Thoracic aorta (tissue), 2 donors: ENCODE measurements around the gene HBEGF. TPM values are rescaled to one million over a fixed set of nuclear protein-coding genes. Genes with fewer than 3 reads are reported as not detected.

Experiments
- ATAC-seq: fragments of 150-250 bp; one replicate; pipeline ENCODE4 v1.8.0; 2017; ENCODE audit warnings: low read depth; ENCODE audit not compliant: insufficient number of reproducible peaks, low FRiP score
- DNase-seq: peaks from one replicate; pipeline ENCODE4 v3.0.0-alpha.2; 2020; ENCODE audit warnings: low spot score
- H3K27ac ChIP-seq, 2 donors: fragments of 200-600 bp; sonication (generic); 1 replicate in 1 of 2; 2 replicates in 1 of 2; pipeline ENCODE4 v1.5.1; 2016; ENCODE audit warnings: mild to moderate bottlenecking in 2 of 2, moderate library complexity in 2 of 2
- H3K27me3 ChIP-seq: fragments of 200-600 bp; sonication (generic); replicated peaks from 2 replicates; pipeline ENCODE4 v1.6.0; 2016; ENCODE audit warnings: mild to moderate bottlenecking; ENCODE audit not compliant: insufficient read depth
- H3K36me3 ChIP-seq: fragments of 200-600 bp; sonication (generic); one replicate; pipeline ENCODE4 v1.5.1; 2016
- H3K4me1 ChIP-seq, 2 donors: fragments of 200-600 bp; sonication (generic); 1 replicate in 1 of 2; 2 replicates in 1 of 2; pipeline versions ENCODE4 v1.5.1 to v1.6.0; 2016; ENCODE audit warnings: low read depth in 2 of 2, mild to moderate bottlenecking in 1 of 2; ENCODE audit not compliant: control insufficient read depth in 1 of 2
- H3K4me3 ChIP-seq: fragments of 200-600 bp; sonication (generic); 2 replicates; pipeline ENCODE4 v1.5.1; 2016; ENCODE audit warnings: mild to moderate bottlenecking
- H3K9me3 ChIP-seq: fragments of 200-600 bp; sonication (generic); 2 replicates; pipeline ENCODE4 v1.5.1; 2016
- CTCF ChIP-seq: fragments of 200-600 bp; sonication (generic); IDR thresholded peaks from one replicate; pipeline ENCODE4 v1.5.1; 2019; ENCODE audit warnings: antibody characterized with exemption
- total RNA-seq, 2 donors: library from RNA; depleted of rRNA; stranded (reverse); fragments of >200 nt; gene quantifications; one replicate each; pipeline versions ENCODE4 v1.1.0 to v1.2.3, GENCODE V29; 2016

HBEGF gene
- total RNA-seq, 2 donors from 2014 or later: 22.6 to 36.0 TPM

GRCh38 chr5:140284013-140284412, 62.4 kb downstream of the HBEGF start:
- no peak for DNase-seq
- no peak for ATAC-seq
- no peak overlapping the region for H3K27ac ChIP-seq
- H3K9me3 ChIP-seq: no peaks in the 10 kb centered on the region
- H3K4me1 ChIP-seq: peaks cover 0 to 4% of the 10 kb centered on the region in 2 donors
- no peaks in the 10 kb centered on the region for H3K36me3 ChIP-seq
- H3K27me3 ChIP-seq: no peaks in the 10 kb centered on the region
- no peak overlapping the region for H3K4me3 ChIP-seq
- no peak for TF ChIP-seq CTCF

Other genes with a start within 250 kb of the HBEGF start
- gene PURA, start 232.5 kb downstream of the HBEGF start, total RNA-seq: 10 to 100 TPM; 41.6 to 44.3 TPM
- 10 to 100 TPM; 24.2 to 25.9 TPM for gene IGIP, start 220.7 kb downstream of the HBEGF start, total RNA-seq
- 10 to 100 TPM; 64.9 to 89.5 TPM for gene CYSTM1, start 171.4 kb downstream of the HBEGF start, total RNA-seq
- 10 to 100 TPM; 62.5 to 72.2 TPM for gene PFDN1, start 43.5 kb downstream of the HBEGF start, total RNA-seq
- gene SLC4A9, start 13.6 kb upstream of the HBEGF start, total RNA-seq: not detected
- 100 to 1,000 TPM; 106 to 173 TPM for gene ANKHD1, start 55.2 kb upstream of the HBEGF start, total RNA-seq
- 1 to 10 TPM in 1 of 2 donors, not detected in 1; 6.0 TPM for gene EIF4EBP3, start 201.1 kb upstream of the HBEGF start, total RNA-seq
- 10 to 100 TPM; 29.6 to 34.3 TPM for gene SRA1, start 210.9 kb upstream of the HBEGF start, total RNA-seq
- 10 to 100 TPM; 31.3 to 34.9 TPM for gene APBB3, start 218.0 kb upstream of the HBEGF start, total RNA-seq
- 10 to 100 TPM; 21.7 to 40.2 TPM for gene SLC35A4, start 218.2 kb upstream of the HBEGF start, total RNA-seq